ENCODE data around the gene GPR158.

DNA sequence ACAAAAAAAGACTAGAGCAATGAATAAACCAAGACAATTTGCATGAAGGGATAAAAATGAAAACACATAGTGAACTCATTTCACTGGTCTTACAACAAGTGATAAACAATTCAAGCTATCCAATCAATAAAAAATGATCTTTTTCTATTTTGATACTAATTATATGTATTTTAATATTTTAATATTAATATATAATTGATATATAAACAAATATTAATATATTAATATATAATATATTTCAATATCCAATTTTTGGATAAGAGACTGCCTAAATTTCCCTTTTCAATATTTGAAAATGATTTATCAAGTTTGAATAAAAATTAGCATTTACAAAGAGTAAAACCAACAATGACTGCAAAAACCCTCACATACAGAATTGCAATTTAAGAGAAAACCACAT is 317.9 kb downstream of the GPR158 start:
- TF ChIP-seq TAF1 (IDR thresholded peaks at IDR 0.05; ENCODE audit: borderline replicate concordance, low read depth, low read length) = no peak
- TF ChIP-seq POLR2A (IDR thresholded peaks at IDR 0.05; ENCODE audit: low read depth, low read length) = no peak

Measured in GM12892 (cell line).